ENCODE measurements around the gene USP48.

The USP48 gene

DNA sequence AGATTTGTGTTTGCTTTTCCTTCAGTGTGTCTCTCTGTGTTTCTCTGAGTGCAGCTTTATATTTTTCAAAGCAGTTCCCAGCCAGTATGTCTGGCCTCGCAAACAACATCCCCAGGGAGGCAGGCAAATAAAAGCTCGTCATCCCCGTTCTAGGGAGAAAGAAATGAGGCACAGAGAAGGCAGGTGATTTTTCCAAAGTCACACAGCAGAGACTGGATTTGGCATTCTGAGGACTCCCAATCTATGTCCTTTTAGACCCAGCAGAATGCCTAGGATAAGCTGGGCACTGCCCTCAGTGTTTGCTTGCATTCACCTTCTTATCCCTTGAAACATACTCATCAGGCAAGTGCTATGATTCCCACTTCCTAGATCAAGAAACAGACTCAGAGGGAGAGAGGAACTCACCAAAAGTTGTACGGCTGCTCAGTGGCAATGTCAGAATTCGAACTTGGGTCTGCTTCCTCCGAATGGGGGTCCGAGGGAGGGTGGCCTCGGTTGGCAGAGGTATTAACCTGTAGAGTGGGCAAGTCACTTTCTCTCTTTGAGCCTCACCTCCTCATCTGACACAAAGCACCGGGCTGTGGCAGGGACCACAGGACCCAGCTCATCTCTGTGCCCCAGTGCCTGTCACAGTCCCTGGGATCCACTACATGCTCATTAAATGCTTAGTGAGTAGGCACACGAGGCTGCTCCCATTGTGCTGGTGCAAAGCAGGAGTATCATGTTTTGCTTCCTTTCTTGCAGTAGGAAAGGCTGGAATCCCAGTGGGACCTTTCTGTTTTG lies 118.0 kb downstream of the USP48 start:
- TF ChIP-seq CTCF (IDR thresholded peaks at IDR 0.05; ENCODE audit: insufficient read depth, low read length, poor library complexity, severe bottlenecking): no peak

DNA sequence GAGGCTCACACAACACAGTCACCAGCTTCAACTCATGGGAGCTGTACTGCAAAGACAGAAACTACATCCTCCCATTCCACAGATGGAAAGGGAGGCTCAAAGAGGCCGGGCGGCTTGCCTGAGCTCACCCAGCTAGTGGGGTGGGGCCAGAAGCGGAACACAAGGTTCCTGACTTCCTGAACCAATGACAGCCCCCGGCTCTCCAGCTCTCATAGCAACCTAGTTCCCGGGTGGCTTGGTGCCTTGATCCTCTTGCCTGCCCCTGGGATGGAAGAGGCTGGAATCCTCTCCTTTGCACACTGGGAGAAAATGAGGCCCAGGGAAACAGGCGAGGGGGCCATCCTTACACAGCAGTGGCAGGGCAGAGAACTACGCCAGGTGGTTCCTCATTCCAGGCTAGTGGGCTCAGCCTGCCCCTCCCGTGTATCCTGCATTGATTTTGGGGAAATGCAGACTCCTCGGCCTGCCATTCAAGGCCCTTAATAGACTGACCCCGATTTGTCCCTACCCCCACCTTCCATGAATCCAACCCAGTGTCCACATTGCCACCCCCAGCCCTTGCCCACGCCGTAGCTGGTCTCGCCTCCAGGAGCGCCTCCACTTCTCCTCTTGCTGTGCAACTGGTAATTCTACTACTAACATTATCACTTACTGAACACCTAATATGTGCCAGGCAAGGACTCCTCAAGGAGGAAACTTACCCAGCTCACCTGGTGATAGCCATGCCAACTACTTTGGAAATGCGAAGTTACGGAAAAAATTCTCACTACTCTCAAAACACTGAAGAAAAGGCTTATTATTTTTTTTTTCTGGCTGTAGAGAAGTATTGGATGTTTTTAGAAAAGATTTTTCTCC lies 118.8 kb downstream of the USP48 start:
- H3K27me3 ChIP-seq (replicated peaks; ENCODE audit: control insufficient read depth, insufficient read depth, low read length): peaks cover 4% of the 10 kb centered on the region
- H3K4me3 ChIP-seq (replicated peaks; ENCODE audit: low read depth, low read length): no peak overlapping the region
- H3K36me3 ChIP-seq (ENCODE audit: control insufficient read depth, insufficient read depth, low read length): no peaks in the 10 kb centered on the region
- TF ChIP-seq CTCF (IDR thresholded peaks at IDR 0.05; ENCODE audit: insufficient read depth, low read length, poor library complexity, severe bottlenecking): no peak
- no peak for DNase-seq (ENCODE audit: extremely low read depth, insufficient read length)

More for the DNA sequence above, 118.0 kb downstream of the USP48 start:
- Histone ChIP-seq H3K36me3 (ENCODE audit: control insufficient read depth, insufficient read depth, low read length) (no peaks in the 10 kb centered on the region), H3K4me3 (replicated peaks; ENCODE audit: low read depth, low read length) (no peak overlapping the region), H3K27me3 (replicated peaks; ENCODE audit: control insufficient read depth, insufficient read depth, low read length) (peaks cover 6% of the 10 kb centered on the region; the same call in 1 of the 2 replicates)
- DNase-seq (ENCODE audit: extremely low read depth, insufficient read length): no peak

GRCh38 chr1:21663248-21663950 lies 119.5 kb downstream of the USP48 start:
- no peak for TF ChIP-seq CTCF (IDR thresholded peaks at IDR 0.05; ENCODE audit: insufficient read depth, low read length, poor library complexity, severe bottlenecking)
- DNase-seq (ENCODE audit: extremely low read depth, insufficient read length): no peak
- Histone ChIP-seq H3K27me3 (replicated peaks; ENCODE audit: control insufficient read depth, insufficient read depth, low read length) (peaks cover 4% of the 10 kb centered on the region), H3K4me3 (replicated peaks; ENCODE audit: low read depth, low read length) (no peak overlapping the region), H3K36me3 (ENCODE audit: control insufficient read depth, insufficient read depth, low read length) (no peaks in the 10 kb centered on the region)

- Histone ChIP-seq H3K36me3 (ENCODE audit: control insufficient read depth, insufficient read depth, low read length) (no peaks in the 10 kb centered on the region), H3K4me3 (replicated peaks; ENCODE audit: low read depth, low read length) (no peak overlapping the region), H3K27me3 (replicated peaks; ENCODE audit: control insufficient read depth, insufficient read depth, low read length) (peaks cover 2% of the 10 kb centered on the region)
- no peak for DNase-seq (ENCODE audit: extremely low read depth, insufficient read length)
- TF ChIP-seq CTCF (IDR thresholded peaks at IDR 0.05; ENCODE audit: insufficient read depth, low read length, poor library complexity, severe bottlenecking): no peak
Observed at GRCh38 chr1:21662426-21663247, 120.3 kb downstream of the USP48 start.

GRCh38 chr1:21661886-21662285 lies 121.1 kb downstream of the USP48 start:
- no peaks in the 10 kb centered on the region for H3K36me3 ChIP-seq (ENCODE audit: control insufficient read depth, insufficient read depth, low read length)
- no peak for DNase-seq (ENCODE audit: extremely low read depth, insufficient read length)
- H3K27me3 ChIP-seq (replicated peaks; ENCODE audit: control insufficient read depth, insufficient read depth, low read length): peaks cover 2% of the 10 kb centered on the region
- no peak for TF ChIP-seq CTCF (IDR thresholded peaks at IDR 0.05; ENCODE audit: insufficient read depth, low read length, poor library complexity, severe bottlenecking)
- H3K4me3 ChIP-seq (replicated peaks; ENCODE audit: low read depth, low read length): no peak overlapping the region
